HepG2 (cell line): ENCODE data around the gene DNM3. TPM values are rescaled to one million over a fixed set of nuclear protein-coding genes. Genes with fewer than 3 reads are reported as not detected.

Experiments used
- ATAC-seq: fragments of 200-7000 bp; cut with Tn5 transposase; 3 replicates; pipeline ENCODE4 v1.9.1; 2020; ENCODE audit warnings: mild to moderate bottlenecking, moderate library complexity
- BruUV-seq: library from RNA; stranded (reverse); fragments of 400-500 nt; replicated peaks from 2 replicates; lab custom pipeline; 2021; lab: Mats Ljungman, UMichigan
- CTCF ChIA-PET: fragments of 300-600 bp; formaldehyde crosslinking; extraction: SDS; loops from one replicate; lab custom pipeline; 2021; ENCODE audit warnings: low total read pairs, inconsistent platforms, low intra/inter-chr PET ratio; lab: Yijun Ruan, JAX
- POLR2A ChIA-PET: fragments of 350-600 bp; sonication (Branson Sonifier 250); formaldehyde crosslinking; loops from one replicate; lab custom pipeline; 2020; ENCODE audit warnings: antibody characterized with exemption, inconsistent platforms; lab: Yijun Ruan, JAX
- DNase-seq: peaks from one replicate; pipeline ENCODE4 v3.0.0-alpha.2; 2015; ENCODE audit warnings: low spot score
- FAIRE-seq: peaks from 3 replicates; lab custom pipeline; 2011; peaks lifted over from hg19 to GRCh38; lab: Jason Lieb, UNC
- H2AFZ ChIP-seq: one replicate; pipeline ENCODE4 v1.6.1; 2011; ENCODE audit warnings: low read length, inconsistent platforms
- H3K27ac ChIP-seq: fragments of 300-600 bp; 3 replicates; pipeline ENCODE4 v1.8.0; 2011; ENCODE audit warnings: mixed run types, mild to moderate bottlenecking, mixed read lengths, low read length, inconsistent platforms; ENCODE audit not compliant: insufficient read depth; ENCODE audit errors: extremely low read length
- H3K27me3 ChIP-seq, 2 experiments: fragments of 200-600 bp in 1 of 2; 2 replicates in 1 of 2; 3 replicates in 1 of 2; pipeline versions ENCODE4 v1.6.0 to v1.8.0; 2011; ENCODE audit warnings: low read length in 2 of 2, mild to moderate bottlenecking in 2 of 2, moderate library complexity in 2 of 2, inconsistent platforms in 1 of 2; ENCODE audit not compliant: insufficient read depth in 2 of 2, control insufficient read depth in 1 of 2
- H3K36me3 ChIP-seq, 2 experiments: fragments of 200-600 bp in 1 of 2; replicated peaks in 1 of 2; 2 replicates in 1 of 2; 3 replicates in 1 of 2; pipeline versions ENCODE4 v1.5.1 to v1.8.0; 2011; ENCODE audit warnings: low read length in 2 of 2, inconsistent platforms in 1 of 2; ENCODE audit not compliant: insufficient read depth in 2 of 2, control insufficient read depth in 1 of 2
- H3K4me1 ChIP-seq: 2 replicates; pipeline ENCODE4 v1.5.1; 2012; ENCODE audit warnings: low read length, inconsistent platforms; ENCODE audit not compliant: insufficient read depth
- H3K4me2 ChIP-seq: 2 replicates; pipeline ENCODE4 v1.6.0; 2011; ENCODE audit warnings: low read depth, low read length, inconsistent platforms
- H3K4me3 ChIP-seq, 3 experiments: fragments of 200-600 bp in 1 of 3; sonication (generic), shearing (Covaris generic) in 1 of 3; replicated peaks in 1 of 3; 2 replicates each; pipeline ENCODE4 v1.5.1; 2011 to 2016; ENCODE audit warnings: low read length in 3 of 3, inconsistent platforms in 2 of 3, low read depth in 2 of 3, mild to moderate bottlenecking in 2 of 3, control low read depth in 1 of 3, mixed read lengths in 1 of 3; ENCODE audit not compliant: insufficient read depth in 1 of 3
- H3K79me2 ChIP-seq: one replicate; pipeline ENCODE4 v1.6.1; 2011; ENCODE audit warnings: low read length, inconsistent platforms; ENCODE audit not compliant: insufficient read depth
- H3K9ac ChIP-seq: 2 replicates; pipeline ENCODE4 v1.6.0; 2011; ENCODE audit warnings: mild to moderate bottlenecking, low read depth, low read length, inconsistent platforms; ENCODE audit not compliant: insufficient read depth
- H3K9me3 ChIP-seq: 2 replicates; pipeline ENCODE4 v1.5.1; 2012; ENCODE audit warnings: mild to moderate bottlenecking, low read length
- H4K20me1 ChIP-seq: 2 replicates; pipeline ENCODE4 v1.6.0; 2011; ENCODE audit warnings: inconsistent platforms, mild to moderate bottlenecking, low read length, moderate library complexity; ENCODE audit not compliant: insufficient read depth
- BCLAF1 ChIP-seq: fragments of 450-650 bp; IDR thresholded peaks from 2 replicates; pipeline ENCODE4 v1.6.1; 2017; ENCODE audit warnings: mild to moderate bottlenecking
- MLXIP ChIP-seq: sonication (generic); formaldehyde crosslinking; IDR thresholded peaks from 2 replicates; pipeline ENCODE4 v1.9.0; 2021; ENCODE audit warnings: missing genetic modification reagents, borderline replicate concordance
- RFX1 ChIP-seq: fragments of 450-650 bp; IDR thresholded peaks from 2 replicates; pipeline ENCODE4 v1.6.1; 2017
- ZNF512 ChIP-seq: sonication (generic); formaldehyde crosslinking; IDR thresholded peaks from 2 replicates; pipeline ENCODE4 v1.4.0; 2020; ENCODE audit warnings: mild to moderate bottlenecking, missing genetic modification reagents
- WGBS: methylation state at CpG from one replicate; pipeline ENCODE4 v1.1.6; 2017; ENCODE audit warnings: low lambda C conversion rate; 5-methylcytosine and 5-hydroxymethylcytosine counted together
- in situ Hi-C: cut with HindIII; loops from 2 replicates; pipeline ENCODE4 v1.10.0; 2017; ENCODE audit warnings: low pct_unique_long_range_greater_than_20kb; ENCODE audit not compliant: extremely low pct_ligation_motif_present
- intact Hi-C: fragments of 100-400 bp; cut with micrococcal nuclease; formaldehyde crosslinking; loops from one replicate; pipeline ENCODE4 v1.10.0; 2022; ENCODE audit not compliant: unreplicated experiment
- polyA plus RNA-seq, 8 experiments: library from polyadenylated mRNA; depleted of rRNA in 3 of 8; stranded (reverse) in 7 of 8; unstranded in 1 of 8; fragments of >200 nt; fragmentation: Illumina TruSeq in 4 of 8; extraction: Trizol in 4 of 8; gene quantifications; 2 replicates each; pipeline versions ENCODE4 v1.2.1 to v1.2.3, GENCODE V29; 2011 to 2016; ENCODE audit warnings: low read depth in 4 of 8, missing spikeins in 1 of 8, mixed read lengths in 1 of 8; ENCODE audit not compliant: insufficient read depth in 1 of 8
- total RNA-seq, 5 experiments: library from RNA; depleted of rRNA; stranded (reverse); fragments of >200 nt; fragmentation: Illumina TruSeq; extraction: Trizol; gene quantifications; 2 replicates each; pipeline ENCODE4 v1.2.3, GENCODE V29; 2016; ENCODE audit warnings: low read depth in 1 of 5

DNM3 gene
- total and polyA plus RNA-seq, 2 of the 13 experiments (the other 11 are each of a cell fraction or from before 2014, with no cell fraction given), result 0.05 TPM; not detected in 1

- TF ChIP-seq BCLAF1, result no peak
- no peak for TF ChIP-seq MLXIP
These were observed 532.6 kb downstream of the DNM3 start (continued) for GRCh38 chr1:172373864-172374263.

- BruUV-seq, result no TSS peak
- H3K27ac ChIP-seq, result no peak overlapping the region
- DNase-seq, result no peak
- intact Hi-C loops, result no loop called here
- no peaks in the 10 kb centered on the region for H4K20me1 ChIP-seq
- no peaks in the 10 kb centered on the region for H3K79me2 ChIP-seq
- ChIA-PET CTCF (no interaction called here), POLR2A (no interaction called here)
- TF ChIP-seq RFX1 (peak; percentile 44; the same call in 1 of the 2 replicates), ZNF512 (CRISPR knock-in tag) (no peak)
- no peaks in the 10 kb centered on the region for H3K4me1 ChIP-seq
- H3K36me3 ChIP-seq, result no peaks in the 10 kb centered on the region
- no peak for ATAC-seq
- H3K9ac ChIP-seq, result no peak overlapping the region
- no peak overlapping the region for H3K4me3 ChIP-seq
- H2AFZ ChIP-seq, result no peak overlapping the region
- no peak overlapping the region for H3K4me2 ChIP-seq
- no peaks in the 10 kb centered on the region for H3K27me3 ChIP-seq
- in situ Hi-C loops, result no loop called here
- no peak for FAIRE-seq
- WGBS, result 22% methylated on average over 2 of the region's 2 CpGs
- H3K9me3 ChIP-seq, result no peaks in the 10 kb centered on the region
These were observed 533.9 kb downstream of the DNM3 start for GRCh38 chr1:172375211-172375631.
